Right lobe of liver (tissue), 4 donors: ENCODE measurements around the gene MFSD6.

Experiments used
- POLR2A ChIP-seq: fragments of 450-650 bp; IDR thresholded peaks from one replicate; pipeline ENCODE4 v1.6.1; 2017; ENCODE audit warnings: antibody characterized with exemption, mild to moderate bottlenecking
- TF ChIP-seq, protein P1 (sequence below), 4 donors: fragments of 200-600 bp in 3 of 4; fragments of 450-650 bp in 1 of 4; IDR thresholded peaks; one replicate each; pipeline versions ENCODE4 v1.5.1 to v1.8.0; 2016 to 2022; ENCODE audit warnings: antibody characterized with exemption in 4 of 4, mild to moderate bottlenecking in 2 of 4
- donor health status: DM: no; HTN: no; CAD: no.
- donor health status: DM: no; HTN: no; CAD: no.
- donor health status: DM: no; HTN: yes; CAD: no.

DNA sequence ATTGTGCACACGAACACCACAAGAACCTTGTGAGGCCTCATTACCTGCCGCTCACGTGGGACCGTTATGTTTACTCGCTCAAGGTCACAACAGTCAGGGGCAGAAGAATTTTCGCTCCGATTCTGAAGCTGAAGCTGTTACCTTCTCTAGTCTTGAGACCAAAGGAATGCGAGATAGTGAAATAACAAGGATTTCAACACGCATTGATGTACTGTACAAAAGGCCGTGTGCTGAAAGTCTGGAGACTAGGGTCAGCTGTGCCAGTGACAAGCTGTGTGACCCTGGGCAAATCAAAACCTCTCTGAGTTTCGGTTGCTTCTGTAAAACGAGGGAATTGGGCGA is 125.8 kb downstream of the MFSD6 start:
- TF ChIP-seq, protein P1, sequence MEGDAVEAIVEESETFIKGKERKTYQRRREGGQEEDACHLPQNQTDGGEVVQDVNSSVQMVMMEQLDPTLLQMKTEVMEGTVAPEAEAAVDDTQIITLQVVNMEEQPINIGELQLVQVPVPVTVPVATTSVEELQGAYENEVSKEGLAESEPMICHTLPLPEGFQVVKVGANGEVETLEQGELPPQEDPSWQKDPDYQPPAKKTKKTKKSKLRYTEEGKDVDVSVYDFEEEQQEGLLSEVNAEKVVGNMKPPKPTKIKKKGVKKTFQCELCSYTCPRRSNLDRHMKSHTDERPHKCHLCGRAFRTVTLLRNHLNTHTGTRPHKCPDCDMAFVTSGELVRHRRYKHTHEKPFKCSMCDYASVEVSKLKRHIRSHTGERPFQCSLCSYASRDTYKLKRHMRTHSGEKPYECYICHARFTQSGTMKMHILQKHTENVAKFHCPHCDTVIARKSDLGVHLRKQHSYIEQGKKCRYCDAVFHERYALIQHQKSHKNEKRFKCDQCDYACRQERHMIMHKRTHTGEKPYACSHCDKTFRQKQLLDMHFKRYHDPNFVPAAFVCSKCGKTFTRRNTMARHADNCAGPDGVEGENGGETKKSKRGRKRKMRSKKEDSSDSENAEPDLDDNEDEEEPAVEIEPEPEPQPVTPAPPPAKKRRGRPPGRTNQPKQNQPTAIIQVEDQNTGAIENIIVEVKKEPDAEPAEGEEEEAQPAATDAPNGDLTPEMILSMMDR (IDR thresholded peaks at IDR 0.05), result no peak
- no peak for TF ChIP-seq POLR2A
